Ramos (cell line): Measurements from ENCODE around the gene COL5A3.
"Not testable (repeated sequence)": the region's sequence is repeated elsewhere in the genome, so short reads cannot be mapped to it uniquely, and the experiment has no call there.

Experiments used
- in situ Hi-C: fragments of 300-500 bp; cut with MboI; formaldehyde crosslinking; loops from one replicate; pipeline ENCODE4 v1.14.3; 2022; ENCODE audit warnings: low sequenced_read_pairs; ENCODE audit not compliant: unreplicated experiment

The COL5A3 gene

GRCh38 chr19:10010247-10010691 lies at the start of gene COL5A3:
COL5A3 (minus strand) TSS chr19:10010504; CDS start chr19:10010385, 119 bp downstream.
- in situ Hi-C loops = no loop called here

- in situ Hi-C loops = no loop called here
These were observed 42.5 kb upstream of the COL5A3 start for GRCh38 chr19:10052602-10053360.

- in situ Hi-C loops = no loop called here
These were observed 39.3 kb upstream of the COL5A3 start for GRCh38 chr19:10049626-10050025.

- in situ Hi-C loops = no loop called here
These were observed 35.1 kb upstream of the COL5A3 start for GRCh38 chr19:10045371-10045770.

- in situ Hi-C loops = no loop called here
These were observed 34.1 kb upstream of the COL5A3 start for GRCh38 chr19:10044390-10044789.

- in situ Hi-C loops = no loop called here
These were observed 33.1 kb upstream of the COL5A3 start for GRCh38 chr19:10043286-10043927.

- in situ Hi-C loops = no loop called here
These were observed 27.5 kb upstream of the COL5A3 start for GRCh38 chr19:10037809-10038208.

GRCh38 chr19:10037367-10037766 lies 27.1 kb upstream of the COL5A3 start:
- in situ Hi-C loops = no loop called here

GRCh38 chr19:10036601-10037071 lies 26.3 kb upstream of the COL5A3 start:
- in situ Hi-C loops = no loop called here

- in situ Hi-C loops = no loop called here
These were observed 23.3 kb upstream of the COL5A3 start for GRCh38 chr19:10033614-10034013.

GRCh38 chr19:10027158-10027997 lies 17.1 kb upstream of the COL5A3 start:
- in situ Hi-C loops = loop anchor here (5.0 kb wide), 1 partner anchor 95 kb away; no protein-coding TSS in a partner anchor

- in situ Hi-C loops = loop anchor here (5.0 kb wide), 1 partner anchor 94 kb away; no protein-coding TSS in a partner anchor
These were observed 16.4 kb upstream of the COL5A3 start for GRCh38 chr19:10026744-10027143.

- in situ Hi-C loops = not testable (repeated sequence)
These were observed 12.8 kb upstream of the COL5A3 start for GRCh38 chr19:10023096-10023495.

- in situ Hi-C loops = no loop called here
These were observed 11.6 kb upstream of the COL5A3 start for GRCh38 chr19:10021863-10022262.

- in situ Hi-C loops = no loop called here
These were observed 11.1 kb upstream of the COL5A3 start for GRCh38 chr19:10021446-10021845.

- in situ Hi-C loops = no loop called here
These were observed 10.5 kb upstream of the COL5A3 start for GRCh38 chr19:10020851-10021250.

GRCh38 chr19:10019246-10019645 lies 8.9 kb upstream of the COL5A3 start:
- in situ Hi-C loops = no loop called here

GRCh38 chr19:10018786-10019185 lies 8.5 kb upstream of the COL5A3 start:
- in situ Hi-C loops = no loop called here

GRCh38 chr19:10018263-10018662 lies 8.0 kb upstream of the COL5A3 start:
- in situ Hi-C loops = no loop called here

GRCh38 chr19:10013834-10014618 lies 3.7 kb upstream of the COL5A3 start:
- in situ Hi-C loops = no loop called here
